Measurements from ENCODE around the gene CRABP2.

- no peak for TF ChIP-seq CTCF (IDR thresholded peaks at IDR 0.05)
- no peak for TF ChIP-seq POLR2A (IDR thresholded peaks at IDR 0.05)
Measured at GRCh38 chr1:156745881-156746280, 40.5 kb upstream of the CRABP2 start.
